ENCODE measurements around the gene CAMK1G.

DNA sequence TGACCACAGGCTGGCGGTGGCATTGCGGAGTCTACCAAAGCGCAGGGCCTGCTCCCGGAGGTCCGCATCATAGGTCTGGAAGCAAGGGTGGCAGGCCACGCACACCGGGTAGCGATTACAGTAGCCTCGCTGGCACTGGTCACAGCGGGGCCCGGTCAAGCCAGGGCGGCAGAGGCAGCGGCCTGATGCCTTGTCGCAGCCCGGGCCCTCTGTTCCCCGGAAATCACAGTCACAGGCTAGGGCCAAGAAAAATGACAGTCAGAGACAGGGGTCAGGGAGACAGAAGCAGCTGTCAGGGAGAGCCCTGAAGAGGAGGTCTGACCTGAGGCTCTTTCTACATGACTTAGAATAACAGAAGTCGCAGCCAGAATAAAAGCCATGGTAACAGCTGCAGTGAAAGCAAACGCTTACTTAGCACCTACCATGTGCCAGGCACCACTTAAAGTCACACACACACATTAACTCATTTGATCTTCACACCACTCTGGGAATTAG is 42.3 kb downstream of the CAMK1G start:
- TF ChIP-seq POLR2A (IDR thresholded peaks at IDR 0.05) (no peak), EP300 (IDR thresholded peaks at IDR 0.05) (no peak), POLR2AphosphoS5 (IDR thresholded peaks at IDR 0.05) (no peak)
- TF ChIP-seq, protein P1, sequence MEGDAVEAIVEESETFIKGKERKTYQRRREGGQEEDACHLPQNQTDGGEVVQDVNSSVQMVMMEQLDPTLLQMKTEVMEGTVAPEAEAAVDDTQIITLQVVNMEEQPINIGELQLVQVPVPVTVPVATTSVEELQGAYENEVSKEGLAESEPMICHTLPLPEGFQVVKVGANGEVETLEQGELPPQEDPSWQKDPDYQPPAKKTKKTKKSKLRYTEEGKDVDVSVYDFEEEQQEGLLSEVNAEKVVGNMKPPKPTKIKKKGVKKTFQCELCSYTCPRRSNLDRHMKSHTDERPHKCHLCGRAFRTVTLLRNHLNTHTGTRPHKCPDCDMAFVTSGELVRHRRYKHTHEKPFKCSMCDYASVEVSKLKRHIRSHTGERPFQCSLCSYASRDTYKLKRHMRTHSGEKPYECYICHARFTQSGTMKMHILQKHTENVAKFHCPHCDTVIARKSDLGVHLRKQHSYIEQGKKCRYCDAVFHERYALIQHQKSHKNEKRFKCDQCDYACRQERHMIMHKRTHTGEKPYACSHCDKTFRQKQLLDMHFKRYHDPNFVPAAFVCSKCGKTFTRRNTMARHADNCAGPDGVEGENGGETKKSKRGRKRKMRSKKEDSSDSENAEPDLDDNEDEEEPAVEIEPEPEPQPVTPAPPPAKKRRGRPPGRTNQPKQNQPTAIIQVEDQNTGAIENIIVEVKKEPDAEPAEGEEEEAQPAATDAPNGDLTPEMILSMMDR (IDR thresholded peaks at IDR 0.05): no peak
